TTC549 (cell line): Measurements from ENCODE around the gene SEC16A.

Source experiments
- FAIRE-seq: peaks from 2 replicates; lab custom pipeline; 2012; peaks lifted over from hg19 to GRCh38; lab: Jason Lieb, UNC

SEC16A gene

DNA sequence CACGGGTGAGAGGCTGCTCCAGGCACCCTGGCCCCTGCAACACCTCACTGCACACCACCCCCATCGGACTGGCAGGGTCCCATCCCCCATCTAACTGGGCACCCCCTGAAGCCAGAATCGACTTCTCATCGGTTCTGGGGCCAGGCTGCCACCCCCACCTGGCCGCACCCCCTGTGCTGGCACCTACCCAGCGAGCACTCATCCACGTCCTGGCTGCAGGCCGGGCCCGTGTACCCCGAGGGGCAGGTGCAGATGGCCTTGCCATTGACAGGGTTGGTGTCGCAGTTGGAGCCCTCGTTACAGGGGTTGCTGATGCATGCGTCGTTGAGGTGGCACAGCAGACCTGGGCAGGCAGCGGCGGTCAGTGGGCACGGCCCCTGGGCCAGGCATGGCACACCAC, 35.1 kb upstream of the SEC16A start:
- no peak for FAIRE-seq

DNA sequence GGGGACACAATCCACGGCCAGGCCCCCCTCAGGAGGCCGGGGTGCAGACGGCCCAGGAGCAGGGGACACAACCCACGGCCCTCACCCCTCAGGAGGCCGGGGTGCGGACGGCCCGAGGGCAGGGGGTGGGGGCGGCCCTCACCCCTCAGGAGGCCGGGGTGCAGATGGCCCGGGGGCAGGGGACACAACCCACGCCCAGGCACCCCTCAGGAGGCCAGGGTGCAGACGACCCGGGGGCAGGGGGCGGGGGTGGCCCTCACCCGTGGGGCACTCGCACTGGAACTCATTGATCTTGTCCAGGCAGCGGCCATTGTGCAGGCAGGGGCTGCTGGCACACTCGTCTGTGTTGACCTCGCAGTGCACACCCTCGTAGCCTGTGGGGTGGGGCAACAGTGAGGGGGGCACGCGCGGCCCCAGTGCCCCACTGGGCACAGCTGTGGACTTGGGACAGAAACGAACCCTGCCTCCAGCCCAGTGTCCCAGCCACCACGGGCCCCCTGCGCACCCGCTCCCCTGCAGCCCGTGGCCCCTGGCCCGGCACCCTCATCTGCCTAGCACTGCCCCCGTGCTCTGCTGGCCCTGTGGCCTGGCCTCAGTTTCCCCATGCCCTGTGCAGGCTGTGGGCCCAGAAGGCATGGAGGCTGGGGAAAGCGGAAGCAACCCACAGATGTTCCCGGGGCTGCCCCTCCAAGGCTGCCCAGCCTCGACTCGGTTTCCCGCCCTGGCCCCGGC, 34.3 kb upstream of the SEC16A start:
- no peak for FAIRE-seq

DNA sequence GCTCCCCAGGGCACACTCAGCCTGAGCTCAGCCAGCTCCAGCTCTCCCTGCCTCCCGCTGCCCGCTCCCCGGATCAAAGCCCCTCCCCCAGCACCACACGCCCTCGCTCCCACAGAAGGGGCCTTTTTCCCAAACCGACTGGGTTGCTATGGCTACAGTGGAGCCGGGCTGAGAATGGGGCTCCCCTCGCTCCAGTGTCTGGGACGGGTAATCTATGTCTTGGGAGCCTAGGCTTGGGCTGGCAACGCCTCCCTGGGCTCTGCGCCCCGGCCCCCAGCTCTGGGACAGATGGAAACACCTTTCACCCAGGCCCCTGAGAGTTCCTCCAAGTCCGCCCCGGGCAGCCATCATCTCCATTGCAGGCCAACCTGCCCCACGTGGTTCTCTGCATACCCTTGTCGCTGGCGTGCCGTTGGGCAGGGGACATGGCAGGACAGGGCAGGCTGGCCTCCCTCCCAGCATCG, 33.4 kb upstream of the SEC16A start:
- no peak for FAIRE-seq

DNA sequence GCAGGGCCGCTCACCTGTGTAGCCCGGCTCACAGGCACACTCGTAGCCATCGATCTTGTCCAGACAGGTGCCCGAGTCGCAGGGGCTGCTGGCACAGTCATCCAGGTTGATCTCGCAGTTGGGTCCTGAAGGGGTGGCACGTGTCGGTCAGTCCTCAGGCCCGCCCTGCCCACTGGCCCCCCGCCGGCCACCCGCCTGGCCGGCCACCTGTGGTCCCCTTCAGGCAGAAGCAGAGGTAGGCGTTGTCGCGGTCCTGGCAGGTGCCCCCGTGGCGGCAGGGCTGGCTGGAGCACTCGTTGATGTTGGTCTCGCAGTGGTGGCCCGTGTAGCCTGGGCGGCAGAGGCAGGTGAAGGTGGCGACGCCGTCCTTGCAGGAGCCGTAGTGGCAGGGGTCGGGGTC, 32.4 kb upstream of the SEC16A start:
- FAIRE-seq = no peak

DNA sequence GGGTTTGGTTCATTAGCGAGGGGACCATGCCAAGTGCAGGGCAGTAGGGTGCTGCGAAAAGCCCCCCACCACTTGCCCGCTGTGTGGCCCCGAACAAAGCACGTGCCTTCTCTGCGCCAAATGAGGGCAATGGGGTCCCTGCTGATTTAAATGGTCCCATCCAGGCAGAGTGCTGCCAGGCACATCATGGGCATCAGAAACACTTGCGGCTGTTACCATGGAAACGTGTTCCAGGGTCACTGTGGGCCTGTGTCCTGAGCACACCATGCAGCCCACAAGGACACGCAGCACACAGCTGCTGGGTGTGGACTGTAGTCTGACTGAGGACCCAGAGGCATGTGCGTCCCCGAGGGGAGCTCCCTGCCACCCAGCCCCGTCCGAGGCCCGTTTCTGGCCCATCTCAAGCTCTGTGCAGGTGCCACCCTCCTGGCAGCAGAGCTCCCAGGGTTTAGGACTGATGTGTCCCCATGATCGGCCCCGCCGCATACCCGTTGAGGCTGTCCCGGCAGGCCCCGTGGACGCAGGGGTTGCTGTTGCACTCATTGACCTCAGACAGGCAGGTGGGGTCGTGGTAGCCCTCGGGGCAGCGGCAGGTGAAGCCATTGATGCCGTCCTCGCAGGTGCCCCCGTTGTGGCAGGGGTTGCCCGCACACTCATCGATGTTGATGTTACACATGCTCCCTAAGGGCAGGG, 31.3 kb upstream of the SEC16A start:
- no peak for FAIRE-seq

DNA sequence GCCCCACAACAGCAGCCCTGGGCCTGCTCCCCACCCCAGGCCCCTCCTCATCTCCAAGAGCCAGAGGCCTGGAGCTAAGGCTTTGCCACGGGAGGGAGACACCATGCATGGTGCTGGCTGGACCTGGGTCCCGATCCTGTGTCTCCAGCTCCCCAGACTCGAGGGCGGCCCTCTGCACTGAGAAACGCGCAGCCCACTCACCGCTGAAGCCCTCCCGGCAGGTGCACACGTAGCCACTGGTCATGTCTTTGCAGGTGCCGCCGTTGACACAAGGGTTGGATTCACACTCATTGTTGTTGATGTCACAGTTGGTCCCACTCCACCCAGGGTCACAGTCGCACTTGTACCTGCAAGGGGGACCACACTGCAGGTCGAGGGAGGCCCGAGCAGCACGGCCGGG, 30.4 kb upstream of the SEC16A start:
- FAIRE-seq = no peak

DNA sequence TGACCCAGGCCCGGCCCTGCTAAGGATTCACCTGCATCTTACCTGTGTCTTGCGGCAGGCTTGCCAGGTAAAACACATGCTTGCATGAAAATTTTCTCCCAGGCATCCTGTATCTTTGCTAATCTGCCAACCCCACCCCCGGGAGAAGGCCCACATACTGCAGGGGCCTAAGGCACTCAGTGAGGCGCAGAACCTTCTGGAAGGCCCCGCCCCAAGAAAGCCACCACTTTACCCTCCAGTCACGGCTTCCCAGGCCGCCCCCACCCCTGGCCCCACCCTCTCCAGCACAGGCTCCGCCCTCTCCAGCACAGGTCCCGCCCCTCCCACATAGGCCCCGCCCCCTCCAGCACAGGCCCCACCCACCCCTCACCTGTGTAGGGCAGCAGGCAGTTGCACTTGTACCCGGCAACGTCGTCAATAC, 29.8 kb upstream of the SEC16A start:
- no peak for FAIRE-seq

DNA sequence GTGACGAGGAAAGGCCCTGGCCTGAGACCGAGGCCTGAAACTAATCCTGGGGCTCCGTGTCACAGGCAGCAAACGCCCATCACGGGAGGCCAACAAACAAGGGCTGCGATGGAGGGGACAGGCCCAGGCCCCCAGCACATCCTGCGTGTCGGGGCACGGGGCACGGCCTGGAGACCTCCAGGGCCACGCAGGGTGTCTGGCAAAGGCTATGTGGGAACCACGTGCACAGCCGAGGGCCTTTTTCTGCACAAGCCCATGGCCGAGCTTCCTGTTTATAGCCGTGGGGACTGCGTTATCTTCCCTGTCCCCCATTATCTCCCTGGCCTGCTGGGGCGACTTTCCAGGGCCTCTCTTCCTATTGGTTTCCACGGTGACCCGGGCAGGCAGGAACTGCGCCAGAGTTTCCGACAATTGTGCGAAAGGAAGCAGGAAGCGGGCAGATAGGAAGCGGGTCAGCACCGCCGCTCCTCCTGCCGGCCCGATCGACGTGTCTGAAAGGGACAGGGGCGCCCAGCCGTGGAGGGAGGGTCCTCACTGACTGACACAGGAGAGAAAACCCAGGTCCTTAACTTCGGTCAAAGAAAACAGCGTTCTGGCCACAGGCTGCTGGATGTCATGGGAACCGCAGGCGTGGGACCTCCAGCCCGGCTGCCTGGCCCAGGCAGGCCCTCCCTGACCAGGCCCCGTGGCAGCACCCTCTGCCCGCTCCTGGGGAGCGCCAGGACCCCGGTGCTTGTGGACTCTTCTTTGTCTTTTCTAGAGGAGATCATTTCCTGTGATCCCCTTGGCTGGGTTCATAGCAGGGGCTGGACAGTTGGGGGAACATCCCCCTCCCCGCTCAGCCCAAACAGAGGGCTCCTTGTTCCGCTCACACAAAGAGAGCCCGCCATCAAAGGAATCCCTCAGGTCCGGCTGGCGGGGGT, 29.1 kb upstream of the SEC16A start:
- no peak for FAIRE-seq

DNA sequence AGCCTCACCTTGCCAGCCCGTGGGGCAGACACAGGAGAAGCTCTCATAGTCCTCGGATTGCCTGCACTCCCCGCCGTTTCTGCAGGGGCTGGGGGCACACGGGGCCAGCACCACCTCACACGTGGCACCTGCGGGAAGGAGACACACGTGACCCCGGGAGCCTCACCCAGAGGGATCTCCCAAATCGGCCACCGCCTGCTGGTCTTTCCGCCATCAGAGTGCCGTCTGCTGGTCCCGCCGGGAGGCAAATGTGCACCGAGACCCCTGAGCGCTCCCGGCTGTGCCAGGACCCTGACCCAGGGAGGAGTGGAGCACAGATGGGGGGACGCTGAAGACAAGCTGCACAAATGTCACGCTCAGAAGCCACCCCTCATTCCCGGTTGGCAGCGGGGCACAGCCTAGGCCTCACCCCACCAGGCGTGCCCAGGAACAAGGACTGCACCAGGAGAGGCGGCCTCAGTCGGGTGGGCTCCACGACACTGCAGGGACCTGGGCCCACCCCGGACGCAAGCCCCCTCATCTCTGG, 28.4 kb upstream of the SEC16A start:
- no peak for FAIRE-seq

DNA sequence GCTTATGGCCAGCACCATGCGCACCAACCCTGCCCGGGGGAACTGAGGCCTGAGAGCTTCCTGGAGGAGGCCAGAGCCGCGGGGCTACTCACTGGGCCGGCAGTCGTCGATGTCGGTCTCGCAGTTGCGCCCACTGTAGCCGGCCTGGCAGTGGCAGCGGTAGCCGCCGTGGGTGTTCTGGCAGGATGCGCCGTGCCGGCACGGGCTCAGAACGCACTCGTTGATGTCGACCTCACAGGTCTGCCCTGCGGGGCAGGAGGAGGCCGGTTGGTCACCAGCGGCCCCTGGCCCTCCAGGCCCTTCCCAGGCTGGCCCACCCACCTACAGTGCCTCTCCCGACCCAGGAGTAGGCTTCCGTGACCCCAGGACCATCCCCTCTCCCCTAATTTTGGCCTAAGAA, 27.7 kb upstream of the SEC16A start:
- FAIRE-seq = no peak

DNA sequence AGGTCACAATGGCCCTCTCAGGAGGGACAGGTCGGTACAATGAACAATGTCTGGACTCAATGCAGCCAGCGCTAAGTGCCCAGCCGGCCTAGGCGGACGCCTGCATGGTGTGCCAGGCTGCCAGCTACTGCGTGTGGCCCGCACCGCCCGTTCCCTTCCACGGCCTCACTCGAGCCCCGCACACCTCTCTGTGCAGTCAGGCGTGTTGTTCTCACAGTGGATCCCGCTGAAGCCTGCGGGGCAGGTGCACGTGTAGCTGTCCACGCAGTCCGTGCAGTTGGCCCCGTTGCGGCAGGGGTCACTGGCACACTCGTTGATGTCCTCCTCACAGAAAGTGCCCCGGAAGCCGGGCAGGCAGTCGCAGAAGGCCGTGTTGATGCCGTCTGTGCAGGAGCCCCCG, 26.7 kb upstream of the SEC16A start:
- no peak for FAIRE-seq

DNA sequence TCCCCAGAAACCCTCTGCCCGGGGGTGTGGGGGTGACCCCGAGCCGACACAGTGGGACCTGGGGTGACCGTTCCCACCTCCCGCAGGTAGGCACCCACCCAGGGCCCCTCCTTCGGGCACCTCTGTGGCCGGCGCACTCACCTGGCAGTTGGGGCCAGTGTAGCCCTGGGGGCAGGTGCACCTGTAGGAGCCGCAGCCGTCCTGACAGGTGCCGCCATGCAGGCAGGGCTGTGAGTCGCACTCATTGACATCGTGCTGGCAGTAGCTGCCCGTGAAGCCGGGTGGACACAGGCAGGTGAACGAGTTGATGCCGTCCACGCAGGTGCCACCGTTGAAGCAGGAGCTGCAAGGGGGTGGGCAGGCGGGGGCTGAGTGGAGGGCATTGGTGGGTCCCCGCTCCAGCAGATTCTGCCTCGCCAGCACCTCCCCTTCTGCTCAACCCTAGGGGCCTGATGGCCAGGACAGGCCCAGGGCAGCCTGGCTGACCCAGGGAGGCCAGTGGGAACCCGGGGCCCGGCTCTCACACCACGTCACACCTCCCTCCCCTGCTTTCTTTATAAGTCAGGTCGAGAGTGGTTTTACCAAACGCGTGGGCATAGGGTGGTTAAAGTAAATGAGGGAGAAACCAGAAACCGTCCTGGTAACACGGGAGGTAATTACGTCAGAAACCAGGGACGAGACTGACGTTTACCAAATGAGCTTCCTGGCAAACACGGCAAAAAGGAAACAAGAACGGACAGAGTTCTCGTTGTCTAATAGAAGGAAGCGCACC, 26.1 kb upstream of the SEC16A start:
- no peak for FAIRE-seq

DNA sequence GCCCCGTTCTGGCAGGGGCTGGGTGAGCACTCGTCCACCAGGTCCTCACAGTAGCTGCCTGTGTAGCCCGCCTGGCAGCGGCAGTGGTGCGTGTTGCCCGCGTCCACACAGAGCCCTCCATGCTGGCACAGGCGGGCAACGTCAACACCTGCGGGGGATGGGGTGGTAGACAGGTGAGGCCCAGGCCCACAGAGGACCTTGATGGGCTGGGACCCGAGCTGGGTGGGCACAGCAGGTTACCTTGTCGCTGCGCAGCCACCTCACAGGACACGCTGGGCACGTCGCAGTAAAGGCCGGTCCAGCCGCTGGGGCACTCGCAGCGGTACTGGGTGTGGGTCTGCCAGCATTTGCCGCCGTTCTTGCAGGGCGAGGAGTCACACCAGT, 25.1 kb upstream of the SEC16A start:
- FAIRE-seq = no peak

DNA sequence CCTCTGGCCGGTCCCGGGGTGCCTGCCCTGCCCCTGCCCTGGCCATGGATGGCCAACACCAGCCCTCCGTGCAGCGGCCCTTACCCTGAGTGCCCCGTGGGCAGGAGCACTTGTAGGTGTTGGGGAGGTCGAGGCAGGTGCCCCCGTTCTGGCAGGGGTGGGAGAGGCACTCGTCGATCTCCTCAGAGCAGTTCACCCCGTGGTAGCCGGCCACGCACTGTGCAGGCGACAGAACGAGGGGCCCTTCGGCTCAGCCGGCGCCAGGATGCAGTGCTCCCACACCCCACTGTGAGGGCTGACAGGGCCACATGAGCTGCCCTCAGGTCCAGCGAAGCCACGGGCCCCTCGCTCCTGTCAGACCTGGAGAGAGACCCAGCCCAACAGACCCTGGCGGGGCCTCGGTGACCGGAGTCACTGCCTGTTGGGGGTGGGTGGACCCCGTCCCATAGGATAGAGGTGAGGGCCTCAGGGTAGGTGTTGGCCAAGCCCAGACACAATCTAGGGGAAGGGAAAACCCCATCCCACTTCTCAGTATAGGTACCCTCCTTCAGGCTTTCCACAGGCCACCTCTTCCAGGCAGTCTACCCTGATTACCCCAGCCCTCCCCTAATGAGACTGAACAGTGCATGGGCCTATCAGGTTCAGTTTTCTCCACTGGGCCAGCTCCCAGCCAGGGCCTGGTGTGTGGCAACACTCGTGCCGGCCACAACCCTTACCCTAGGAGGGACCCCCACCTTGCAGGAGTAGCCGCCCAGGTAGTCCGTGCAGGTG, 24.6 kb upstream of the SEC16A start:
- no peak for FAIRE-seq

DNA sequence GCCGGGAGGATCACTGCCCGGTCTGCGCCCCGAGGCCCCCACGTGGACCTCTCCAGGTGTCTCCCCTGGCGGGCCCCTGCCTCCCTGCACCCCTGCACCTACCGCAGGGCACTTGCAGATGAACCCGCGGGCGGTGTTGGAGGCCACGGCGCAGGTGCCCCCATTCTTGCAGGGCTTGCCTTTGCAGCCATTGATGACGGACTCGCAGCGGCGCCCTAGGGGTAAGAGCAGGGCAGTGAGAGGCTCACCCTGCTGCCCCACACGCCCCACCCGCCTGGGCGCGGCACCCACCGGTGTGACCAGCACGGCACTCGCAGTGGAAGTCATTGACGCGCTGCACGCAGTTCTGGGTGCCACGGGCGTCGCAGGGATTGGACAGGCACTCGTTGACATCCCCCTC, 23.6 kb upstream of the SEC16A start:
- FAIRE-seq = no peak

DNA sequence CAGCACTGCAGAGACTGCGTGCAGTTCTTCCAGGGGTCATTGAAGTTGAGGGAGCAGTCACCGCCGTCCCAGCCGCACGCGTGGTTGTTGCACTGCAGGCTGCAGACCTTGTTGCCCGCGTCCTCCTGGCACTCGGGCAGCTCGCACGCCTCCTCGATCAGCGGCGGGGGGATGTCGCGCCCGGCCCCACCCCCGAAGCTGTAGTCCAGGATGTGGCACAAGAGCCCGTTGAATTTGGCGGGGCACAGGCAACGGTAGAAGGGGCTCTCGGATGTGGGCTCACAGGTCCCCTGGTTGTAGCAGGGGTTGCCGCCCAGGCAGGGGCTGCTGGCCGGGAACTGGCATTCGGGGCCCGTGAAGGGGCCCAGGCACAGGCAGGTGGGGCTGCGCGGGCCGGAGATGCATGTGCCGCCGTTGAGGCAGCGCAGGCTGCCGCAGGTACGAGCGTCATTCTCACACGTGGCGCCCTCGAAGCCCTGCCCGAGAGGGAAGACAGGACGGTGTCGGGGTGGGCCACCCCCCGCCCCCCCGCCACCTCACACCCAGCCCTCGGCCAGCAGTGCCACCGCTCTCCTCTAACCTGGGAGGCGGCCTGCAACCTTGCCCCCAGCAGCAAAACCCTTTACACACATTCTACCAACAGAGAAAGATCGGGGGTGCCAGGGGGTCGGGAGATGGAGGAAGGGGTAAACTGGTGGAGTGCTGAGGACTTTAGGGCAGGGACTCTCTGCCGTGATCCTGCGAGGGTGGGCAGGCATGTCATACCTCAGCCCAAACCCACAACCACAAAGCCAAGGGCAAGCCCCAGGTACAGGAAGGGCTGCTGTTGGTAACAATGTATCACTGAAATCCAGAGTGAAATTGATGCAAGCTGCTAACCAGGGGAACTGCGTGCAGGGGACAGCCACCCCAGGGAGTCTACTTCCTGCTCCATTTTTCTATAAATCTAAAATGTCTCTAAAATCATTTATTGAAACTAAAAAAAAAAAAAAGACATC, 22.9 kb upstream of the SEC16A start:
- no peak for FAIRE-seq

DNA sequence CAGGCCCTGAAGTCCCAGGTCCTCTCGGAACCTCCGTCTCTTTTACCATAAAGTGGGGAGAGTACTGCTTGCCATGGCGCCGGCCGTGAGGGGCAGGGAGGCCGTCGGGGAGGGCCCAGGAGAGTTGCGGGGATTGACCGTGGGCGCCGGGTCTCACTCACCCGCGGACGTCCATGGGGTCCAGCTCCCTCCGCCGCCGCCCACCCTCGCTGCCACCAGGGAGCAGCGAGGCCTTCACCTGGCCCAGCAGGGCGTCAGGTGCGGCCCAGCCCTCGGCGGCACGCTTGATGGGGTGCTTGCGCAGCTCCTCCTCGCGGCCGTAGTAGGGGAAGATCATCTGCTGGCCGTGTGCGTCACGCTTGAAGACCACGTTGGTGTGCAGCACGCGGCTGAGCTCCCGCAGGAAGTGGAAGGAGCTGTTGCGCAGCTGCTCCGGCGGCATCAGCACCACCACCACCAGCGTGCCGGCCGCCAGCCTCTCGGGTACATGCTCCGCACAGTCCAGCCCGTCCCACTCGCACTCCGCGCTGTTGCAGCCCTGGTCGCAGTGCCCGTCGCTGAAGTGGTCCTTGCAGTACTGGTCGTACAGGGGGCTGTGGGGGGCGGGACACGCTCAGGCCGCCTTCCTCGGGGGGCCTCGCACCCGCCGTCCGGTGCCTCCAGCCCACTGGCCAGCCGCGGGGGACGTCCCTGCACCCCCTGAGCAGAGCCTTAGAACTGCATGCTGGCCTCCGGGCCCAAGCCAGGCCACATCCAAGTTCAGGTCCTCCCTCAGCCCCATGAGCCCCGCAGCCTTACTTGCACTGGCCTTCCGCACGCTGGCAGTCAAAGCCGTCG, 21.9 kb upstream of the SEC16A start:
- FAIRE-seq = no peak

DNA sequence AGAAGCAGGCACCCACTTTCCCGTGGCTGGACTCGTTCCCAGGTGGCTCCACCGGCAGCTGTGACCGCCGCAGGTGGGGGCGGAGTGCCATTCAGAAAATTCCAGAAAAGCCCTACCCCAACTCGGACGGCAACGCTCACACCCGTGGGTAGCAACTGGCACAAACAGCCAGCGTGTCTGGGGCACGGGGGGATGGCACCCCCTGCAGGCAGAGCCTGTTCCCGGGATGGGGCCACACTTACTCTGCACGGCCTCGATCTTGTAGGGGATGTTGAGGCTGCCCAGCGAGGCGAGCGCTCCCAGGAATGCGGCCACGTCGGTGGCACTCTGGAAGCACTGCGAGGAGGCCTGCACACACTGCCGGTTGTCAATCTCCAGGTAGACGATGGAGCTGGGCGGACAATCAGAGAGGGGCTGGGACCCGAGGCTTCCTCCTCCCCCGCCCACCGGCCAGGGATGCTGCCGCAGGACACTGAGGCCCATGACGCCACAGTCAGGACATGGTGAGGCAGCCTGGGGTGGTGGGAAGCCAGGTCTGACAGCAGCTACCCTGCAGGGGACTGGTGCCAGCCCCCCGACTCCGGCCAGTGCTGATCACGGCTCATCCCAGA, 20.2 kb upstream of the SEC16A start:
- FAIRE-seq = no peak

DNA sequence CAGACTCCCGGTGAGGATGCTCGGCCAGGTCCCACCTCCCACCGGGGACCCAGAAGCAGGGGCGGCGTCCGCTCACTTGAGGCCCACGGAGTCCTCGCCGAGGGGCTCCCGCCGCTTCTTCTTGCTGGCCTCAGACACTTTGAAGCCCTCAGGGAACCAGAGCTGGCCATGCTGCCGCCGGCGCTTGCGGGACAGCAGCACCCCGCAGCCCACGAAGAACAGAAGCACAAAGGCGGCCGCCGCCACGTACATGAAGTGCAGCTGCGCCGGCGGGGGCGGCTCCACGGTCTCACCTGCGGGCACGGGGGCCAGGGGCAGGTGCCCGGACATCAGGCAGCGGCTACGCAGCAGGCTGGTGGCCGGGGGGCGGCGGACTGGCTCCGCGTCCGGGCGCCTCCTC, 19.4 kb upstream of the SEC16A start:
- FAIRE-seq = no peak
